ENCODE data around the gene TBC1D1. TPM values are rescaled to one million over a fixed set of nuclear protein-coding genes. Genes with fewer than 3 reads are reported as not detected.
A peak's percentile ranks its signal among the peaks of the same experiment; 100 is the strongest.

Gene TBC1D1
- total RNA-seq, 4 donors from 2014 or later = 122 to 258 (median 139) TPM

DNA sequence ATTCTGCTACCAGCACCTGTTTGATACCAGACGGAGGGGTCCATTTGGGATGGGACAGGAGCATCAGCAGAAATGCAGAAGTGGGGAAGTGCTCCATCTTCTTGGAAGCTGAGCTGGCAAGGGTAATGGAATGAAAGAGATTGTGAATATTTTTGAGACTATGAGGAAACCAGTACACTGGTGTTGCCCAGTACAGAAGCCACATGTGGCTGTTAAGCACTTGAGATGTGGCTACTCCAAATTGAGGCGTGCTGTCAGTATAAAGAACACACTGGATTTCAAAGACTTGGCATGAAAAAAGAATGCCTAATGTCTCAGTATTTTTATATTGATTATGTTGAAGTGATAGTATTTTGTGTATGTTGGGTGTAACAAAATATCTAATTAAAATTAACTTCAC is 222.7 kb downstream of the TBC1D1 start:
- peaks cover 5 to 31% (median 22%) of the 10 kb centered on the region in 4 donors for H3K4me1 ChIP-seq
- in situ Hi-C loops (cut with MboI; ENCODE audit: low pct_ligation_motif_present in 1 of 4, low pct_unique_long_range_greater_than_20kb in 1 of 4, low sequenced_read_pairs in 3 of 4) = no loop called here
- WGBS, 2 donors (ENCODE audit: low coverage in 1 of 2) = 97 to 100% methylated on average over 2 of the region's 2 CpGs

DNA sequence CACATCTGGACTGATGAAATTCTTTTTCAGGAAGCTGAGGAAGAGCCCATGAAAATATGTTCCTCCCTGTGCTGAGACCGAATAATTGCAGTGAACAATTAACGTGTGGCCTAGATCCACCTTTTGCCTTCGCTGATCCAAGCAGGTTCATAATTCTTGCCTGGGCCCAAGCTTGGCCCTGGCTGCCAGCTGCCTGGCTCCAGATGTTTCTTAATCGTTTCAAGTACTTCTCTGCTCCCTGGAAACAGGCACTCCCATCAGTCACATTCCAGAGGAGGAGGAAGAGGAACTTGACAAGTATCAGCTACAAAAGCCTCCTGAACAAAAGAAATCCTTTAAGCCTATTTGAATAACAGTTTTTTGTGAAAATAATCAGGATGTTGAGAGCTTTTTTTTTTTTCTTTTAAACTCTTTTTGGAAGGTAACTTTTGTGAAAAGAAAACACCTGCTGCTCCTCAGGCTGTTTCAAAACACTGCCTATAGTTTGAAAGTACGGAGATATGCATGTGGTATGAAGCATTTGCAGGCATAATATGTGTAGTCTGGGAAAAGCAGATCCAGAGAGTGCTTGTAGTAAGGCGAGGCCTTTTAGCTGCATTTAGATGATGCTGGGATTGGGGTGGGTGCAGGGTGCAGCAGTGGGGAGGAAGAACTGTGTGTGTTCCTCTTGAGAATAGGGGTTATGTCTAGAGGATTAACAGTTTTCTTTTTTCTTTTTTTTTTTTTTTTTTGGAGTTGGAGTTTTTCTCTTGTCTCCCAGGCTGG is 223.7 kb downstream of the TBC1D1 start:
- peak overlapping the region; percentile 15 to 60 (median 16) for H3K27ac ChIP-seq
- no peaks in the 10 kb centered on the region for H3K9me3 ChIP-seq
- 37 to 56% methylated on average over 6 of the region's 6 CpGs for WGBS, 2 donors (ENCODE audit: low coverage in 1 of 2)
- H3K4me1 ChIP-seq = peaks cover 5 to 32% (median 20%) of the 10 kb centered on the region in 4 donors
- H3K36me3 ChIP-seq = peaks cover 0 to 20% (median 3%) of the 10 kb centered on the region in 4 donors
- no peaks in the 10 kb centered on the region for H3K27me3 ChIP-seq
- H3K4me3 ChIP-seq = no peak overlapping the region
- TF ChIP-seq EP300 (IDR thresholded peaks at IDR 0.05; ENCODE audit: low read depth) (no peak), POLR2AphosphoS5 (IDR thresholded peaks at IDR 0.05) (no peak), POLR2A (IDR thresholded peaks at IDR 0.05) (no peak), CTCF (IDR thresholded peaks at IDR 0.05) (no peak)
- no peak for DNase-seq
- in situ Hi-C loops (cut with MboI; ENCODE audit: low pct_ligation_motif_present in 1 of 4, low pct_unique_long_range_greater_than_20kb in 1 of 4, low sequenced_read_pairs in 3 of 4) = no loop called here
- intact Hi-C loops (cut with DNase I; ENCODE audit: low total_unique reads) = no loop called here

More for the DNA sequence above, 222.7 kb downstream of the TBC1D1 start:
- intact Hi-C loops (cut with DNase I; ENCODE audit: low total_unique reads) = no loop called here
- Histone ChIP-seq H3K36me3 (peaks cover 0 to 12% (median 3%) of the 10 kb centered on the region in 4 donors), H3K4me3 (no peak overlapping the region), H3K27me3 (no peaks in the 10 kb centered on the region), H3K9me3 (no peaks in the 10 kb centered on the region), H3K27ac (no peak overlapping the region)
- TF ChIP-seq POLR2A (IDR thresholded peaks at IDR 0.05) (no peak), CTCF (IDR thresholded peaks at IDR 0.05) (no peak), POLR2AphosphoS5 (IDR thresholded peaks at IDR 0.05) (no peak), EP300 (IDR thresholded peaks at IDR 0.05; ENCODE audit: low read depth) (no peak)
- no peak for DNase-seq

- no peak for DNase-seq
- in situ Hi-C loops (cut with MboI; ENCODE audit: low pct_ligation_motif_present in 1 of 4, low pct_unique_long_range_greater_than_20kb in 1 of 4, low sequenced_read_pairs in 3 of 4) (no loop called here), intact Hi-C loops (cut with DNase I; ENCODE audit: low total_unique reads) (no loop called here)
- H3K27me3 ChIP-seq = no peaks in the 10 kb centered on the region
- H3K4me1 ChIP-seq = peaks cover 5 to 26% (median 11%) of the 10 kb centered on the region in 4 donors
- no peak overlapping the region for H3K27ac ChIP-seq
- H3K4me3 ChIP-seq = no peak overlapping the region
- no peaks in the 10 kb centered on the region for H3K9me3 ChIP-seq
- TF ChIP-seq EP300 (IDR thresholded peaks at IDR 0.05; ENCODE audit: low read depth) = no peak
- TF ChIP-seq CTCF (IDR thresholded peaks at IDR 0.05) = no peak
- TF ChIP-seq POLR2AphosphoS5 (IDR thresholded peaks at IDR 0.05) = no peak
- 96 to 98% methylated on average over 5 of the region's 5 CpGs for WGBS, 2 donors (ENCODE audit: low coverage in 1 of 2)
- peaks cover 0 to 22% (median 3%) of the 10 kb centered on the region in 4 donors for H3K36me3 ChIP-seq
Observed at GRCh38 chr4:38115601-38116000, 224.7 kb downstream of the TBC1D1 start.

DNA sequence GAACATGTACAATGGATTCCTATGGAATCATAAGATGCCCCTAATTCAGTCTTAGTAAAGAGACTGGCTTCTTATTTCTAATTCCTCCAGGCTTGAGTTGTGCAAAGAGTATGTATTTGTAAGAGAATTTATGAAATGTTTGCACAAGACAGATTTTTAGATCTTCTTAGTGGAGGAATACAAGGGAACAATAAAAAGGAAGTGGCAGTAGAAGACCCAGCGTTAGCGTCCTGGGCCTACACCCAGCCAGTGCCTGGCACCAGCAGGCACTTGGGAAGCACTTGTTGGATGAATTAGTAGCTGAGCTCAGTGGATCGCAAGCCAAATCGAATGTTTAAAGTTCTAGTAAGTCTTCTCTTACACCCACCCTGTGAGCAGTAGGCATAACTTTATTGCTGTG is 226.7 kb downstream of the TBC1D1 start:
- intact Hi-C loops (cut with DNase I; ENCODE audit: low total_unique reads) = no loop called here
- H3K4me3 ChIP-seq = no peak overlapping the region
- in situ Hi-C loops (cut with MboI; ENCODE audit: low pct_ligation_motif_present in 1 of 4, low pct_unique_long_range_greater_than_20kb in 1 of 4, low sequenced_read_pairs in 3 of 4) = no loop called here
- TF ChIP-seq EP300 (IDR thresholded peaks at IDR 0.05; ENCODE audit: low read depth) (no peak), POLR2A (IDR thresholded peaks at IDR 0.05) (no peak), POLR2AphosphoS5 (IDR thresholded peaks at IDR 0.05) (no peak), CTCF (IDR thresholded peaks at IDR 0.05) (no peak)
- 85% methylated on average over 4 of the region's 4 CpGs for WGBS, 2 donors (ENCODE audit: low coverage in 1 of 2)
- peaks cover 0 to 22% (median 3%) of the 10 kb centered on the region in 4 donors for H3K36me3 ChIP-seq
- DNase-seq = no peak
- H3K4me1 ChIP-seq = peaks cover 5 to 19% (median 10%) of the 10 kb centered on the region in 4 donors
- no peaks in the 10 kb centered on the region for H3K9me3 ChIP-seq
- H3K27ac ChIP-seq = no peak overlapping the region
- no peaks in the 10 kb centered on the region for H3K27me3 ChIP-seq

Measured in transverse colon (tissue), 4 donors.